ENCODE measurements around the gene HOXD12.

GRCh38 chr2:176139661-176140512, 40.3 kb downstream of the HOXD12 start:
- no peak for TF ChIP-seq CTCF (IDR thresholded peaks at IDR 0.05; ENCODE audit: low read depth, low read length, poor library complexity, severe bottlenecking)
- TF ChIP-seq EZH2phosphoT487 (IDR thresholded peaks at IDR 0.05; ENCODE audit: borderline replicate concordance, low read length) = no peak

Data from DOHH2 (cell line).